GM08714 (cell line): ENCODE results near the gene VWA3B.
"Not testable (repeated sequence)": the region's sequence is repeated elsewhere in the genome, so short reads cannot be mapped to it uniquely, and the experiment has no call there.

ENCODE experiments used
- H3K4me3 ChIP-seq: fragments of 200-500 bp; sonication (Bioruptor generic); 2 replicates; pipeline ENCODE4 v1.5.1; 2014; ENCODE audit warnings: mild to moderate bottlenecking, low read length, inconsistent platforms
- ZNF274 ChIP-seq: IDR thresholded peaks from 2 replicates; pipeline ENCODE4 v1.6.1; 2012; ENCODE audit warnings: mild to moderate bottlenecking, low read depth, low read length

VWA3B gene

DNA sequence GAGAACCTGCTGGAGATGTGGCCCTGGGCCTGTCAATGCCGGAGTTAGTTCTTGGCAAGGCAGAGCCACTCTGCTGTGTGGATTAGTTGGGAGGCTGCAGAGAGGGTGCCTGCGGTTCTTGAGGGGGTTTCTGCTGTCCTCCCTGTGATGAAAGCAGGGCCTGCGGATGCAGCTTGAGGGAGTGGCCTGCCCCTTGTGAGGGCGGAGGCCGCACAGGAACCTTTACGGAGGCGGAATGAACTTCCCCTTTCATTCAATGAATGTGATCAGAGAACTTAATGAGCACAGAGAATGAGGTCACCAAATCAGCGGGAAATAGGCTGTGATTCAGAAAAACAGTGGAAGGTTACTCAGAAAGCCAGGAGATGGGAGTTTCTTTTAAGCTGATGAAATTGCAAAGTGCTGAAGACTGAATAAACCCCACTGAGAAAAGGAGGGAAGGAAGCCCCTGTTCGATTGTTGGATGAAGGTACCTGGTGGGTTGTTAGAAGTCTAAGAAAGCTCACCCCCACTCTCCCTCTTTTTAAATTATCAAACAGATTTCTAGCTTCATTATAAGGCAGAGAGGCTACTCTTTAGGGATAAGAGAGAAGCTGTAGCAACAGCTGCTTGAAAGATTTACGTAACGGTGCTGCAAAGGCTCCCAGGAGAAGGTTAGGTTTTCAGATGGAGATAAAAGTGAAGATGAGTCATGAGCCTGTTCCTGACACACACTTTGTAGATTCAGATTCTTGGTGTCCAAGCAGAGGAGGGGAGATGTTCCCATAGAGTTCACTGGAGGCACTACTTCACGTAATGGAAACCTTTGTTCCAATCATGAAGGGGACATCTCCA, 47.4 kb downstream of the VWA3B start:
- TF ChIP-seq ZNF274 = no peak

DNA sequence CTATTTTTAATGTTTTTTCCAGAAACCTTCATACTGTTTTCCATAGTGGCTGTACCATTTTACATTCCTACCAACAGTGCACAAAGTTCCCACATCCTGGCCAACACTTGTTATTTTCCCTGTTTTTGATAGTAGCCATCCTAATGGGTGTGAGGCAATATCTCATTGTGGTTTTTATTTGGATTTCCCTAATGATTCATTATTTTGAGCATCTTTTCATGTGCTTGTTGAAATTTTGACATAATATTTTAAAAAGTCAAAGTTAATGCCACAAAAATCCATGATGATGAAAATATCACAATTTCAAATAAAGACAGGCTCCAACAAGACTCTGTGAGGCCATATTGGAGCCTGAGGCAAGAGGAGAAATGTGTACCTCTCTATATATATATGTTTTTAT, 50.2 kb downstream of the VWA3B start:
- no peak for TF ChIP-seq ZNF274
- no peak overlapping the region for H3K4me3 ChIP-seq

More for the DNA sequence above, 47.4 kb downstream of the VWA3B start:
- H3K4me3 ChIP-seq = no peak overlapping the region

DNA sequence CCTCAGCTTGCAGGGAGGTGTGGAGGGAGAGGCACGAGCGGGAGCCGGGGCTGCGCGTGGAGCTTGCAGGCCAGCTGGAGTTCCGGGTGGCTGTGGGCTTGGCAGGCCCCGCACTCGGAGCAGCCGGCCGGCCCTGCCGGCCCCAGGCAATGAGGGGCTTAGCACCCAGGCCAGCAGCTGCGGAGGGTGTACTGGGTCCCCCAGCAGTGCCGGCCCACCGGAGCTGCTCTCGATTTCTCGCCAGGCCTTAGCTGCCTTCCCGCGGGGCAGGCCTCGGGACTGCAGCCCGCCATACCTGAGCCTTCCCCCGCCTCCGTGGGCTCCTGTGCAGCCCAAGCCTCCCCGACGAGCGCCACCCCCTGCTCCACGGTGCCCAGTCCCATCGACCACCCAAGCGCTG, 52.0 kb downstream of the VWA3B start:
- H3K4me3 ChIP-seq = not testable (repeated sequence)

DNA sequence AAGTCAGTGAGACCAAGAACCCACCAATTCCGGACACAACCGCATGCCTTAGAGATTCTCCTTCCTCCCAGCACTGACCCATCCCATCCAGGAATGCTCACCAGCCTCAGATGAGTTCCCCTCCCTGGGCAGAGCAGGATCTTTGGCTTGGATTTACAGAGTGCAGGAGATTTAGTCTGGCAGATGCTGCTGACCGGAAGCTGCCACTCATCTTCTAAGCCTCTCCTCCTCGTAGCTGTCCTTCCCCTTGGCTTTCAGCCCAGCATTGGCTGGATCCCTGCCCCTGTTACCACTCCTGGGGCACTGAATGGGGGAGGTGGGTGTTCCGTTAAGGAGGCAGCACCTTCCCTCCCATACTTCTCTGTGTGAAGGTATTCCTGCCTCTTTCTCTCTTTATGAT, 53.2 kb downstream of the VWA3B start:
- no peak for TF ChIP-seq ZNF274
- H3K4me3 ChIP-seq = no peak overlapping the region

DNA sequence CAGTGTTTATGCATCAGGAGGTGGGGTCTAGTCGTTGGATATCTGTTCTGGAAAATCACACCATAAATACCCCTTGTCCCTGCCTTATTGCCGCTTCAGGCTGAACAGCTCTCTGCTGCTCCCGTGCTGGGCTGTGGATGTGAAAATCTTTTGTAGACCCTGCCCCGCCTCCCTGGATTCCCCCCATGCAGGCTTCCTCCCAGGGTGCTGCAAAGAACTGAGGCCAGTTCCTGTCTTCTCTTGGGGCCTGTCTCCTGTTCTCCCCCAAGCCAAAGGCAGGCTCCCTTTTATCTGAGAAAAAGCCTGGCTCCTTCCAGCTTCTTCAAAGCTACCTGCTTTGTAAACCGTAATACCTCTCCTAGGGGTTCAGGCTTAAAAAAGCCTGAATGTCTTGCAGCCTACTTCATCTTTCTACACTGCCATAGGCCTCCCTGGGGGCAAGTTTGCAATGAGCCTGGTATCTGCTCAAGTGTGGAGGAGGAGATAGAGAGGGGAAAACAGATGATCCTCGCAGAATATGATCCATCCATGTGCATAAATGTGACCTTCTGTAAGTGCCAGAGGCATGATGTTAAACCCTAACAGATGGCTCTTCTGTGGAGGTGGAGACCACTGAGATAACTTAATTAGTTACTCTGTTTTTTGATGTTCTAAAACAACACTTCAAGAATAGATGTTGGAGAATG, 55.3 kb downstream of the VWA3B start:
- H3K4me3 ChIP-seq = no peak overlapping the region
- TF ChIP-seq ZNF274 = no peak

DNA sequence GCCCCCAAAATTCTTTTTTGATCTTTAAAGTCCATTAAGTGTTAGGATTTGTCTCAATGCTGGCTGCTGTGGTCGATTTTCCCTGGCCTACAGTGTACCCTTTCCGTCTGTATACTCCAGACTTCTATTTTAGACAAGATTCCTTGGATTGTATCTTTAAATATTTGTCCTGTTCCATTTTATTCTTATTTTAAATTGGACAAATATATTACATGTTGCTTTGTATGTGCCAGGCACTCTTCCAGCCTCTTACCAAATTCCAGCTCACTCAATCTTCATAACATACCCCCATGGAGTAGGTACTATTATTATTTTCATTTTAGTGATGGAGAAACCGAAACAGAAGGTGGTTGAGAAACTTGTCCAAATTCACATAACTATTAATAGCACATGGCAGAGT, 58.1 kb downstream of the VWA3B start:
- no peak for TF ChIP-seq ZNF274
- H3K4me3 ChIP-seq = no peak overlapping the region

DNA sequence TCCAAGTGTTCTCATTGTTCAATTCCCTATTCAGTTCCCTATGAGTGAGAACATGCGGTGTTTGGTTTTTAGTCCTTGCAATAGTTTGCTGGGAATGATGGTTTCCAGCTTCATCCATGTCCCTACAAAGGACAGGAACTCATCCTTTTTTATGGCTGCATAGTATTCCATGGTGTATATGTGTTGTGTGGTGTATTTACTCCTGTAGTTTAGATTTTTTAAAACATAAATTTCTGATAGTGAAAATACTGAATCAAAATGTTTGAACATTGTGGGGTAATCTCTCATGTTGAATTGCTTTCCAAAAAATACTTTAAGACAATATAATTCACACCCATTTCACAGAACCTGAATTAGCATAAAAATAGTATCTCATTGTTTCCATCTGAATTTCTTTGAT, 60.9 kb downstream of the VWA3B start:
- H3K4me3 ChIP-seq = not testable (repeated sequence)

DNA sequence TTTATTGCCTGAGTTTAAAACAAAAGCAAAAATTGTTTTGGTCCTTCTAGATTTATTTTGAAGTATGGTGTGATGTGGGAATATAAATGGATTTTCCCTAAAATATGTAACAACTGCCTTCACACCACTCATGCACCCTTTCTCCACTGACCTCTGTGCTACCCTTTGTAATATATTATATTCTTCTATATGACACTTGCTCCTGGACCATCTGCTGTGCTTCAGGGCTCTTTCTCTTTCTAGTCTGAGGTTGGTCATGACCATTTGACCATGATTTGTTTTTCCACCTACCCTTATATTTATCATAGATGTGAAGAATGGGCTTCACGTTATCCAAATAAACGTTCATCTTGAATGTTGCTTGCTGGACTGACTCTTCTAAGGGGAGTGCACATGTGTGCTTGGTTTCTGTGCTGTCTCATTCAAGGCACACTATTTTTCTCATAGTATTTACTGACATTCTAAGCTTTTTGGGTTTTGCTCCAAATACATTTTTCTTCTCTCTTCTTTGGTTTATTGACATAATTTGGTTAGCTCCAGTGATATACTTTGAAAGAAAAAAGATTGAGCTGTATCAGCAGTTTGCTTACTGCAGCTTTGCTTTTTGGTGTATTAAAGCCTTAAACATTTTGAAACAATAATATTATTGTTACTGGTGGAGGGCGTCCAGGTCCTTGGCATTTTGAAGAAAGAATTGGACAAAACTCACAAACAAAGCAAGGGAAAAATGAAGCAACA, 61.8 kb downstream of the VWA3B start:
- TF ChIP-seq ZNF274 = no peak
- H3K4me3 ChIP-seq = no peak overlapping the region

DNA sequence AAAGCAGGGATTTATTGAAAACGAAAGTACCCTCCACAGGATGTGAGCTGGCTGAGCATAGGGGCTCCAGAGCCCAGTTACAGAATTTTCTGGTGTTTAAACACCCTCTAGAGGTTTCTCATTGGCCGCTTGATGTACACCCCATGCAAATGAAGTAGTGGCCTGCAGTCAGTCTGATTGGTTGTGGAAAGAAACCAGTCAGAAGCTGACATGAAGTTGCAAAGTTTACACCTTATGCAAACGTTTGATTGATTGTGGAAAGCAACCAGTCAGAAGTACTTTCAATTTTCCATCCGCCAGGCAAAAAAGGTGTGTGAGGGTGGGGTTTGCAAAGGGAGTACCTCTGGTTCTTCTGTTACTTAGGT, 62.3 kb downstream of the VWA3B start:
- H3K4me3 ChIP-seq = no peak overlapping the region
- no peak for TF ChIP-seq ZNF274

DNA sequence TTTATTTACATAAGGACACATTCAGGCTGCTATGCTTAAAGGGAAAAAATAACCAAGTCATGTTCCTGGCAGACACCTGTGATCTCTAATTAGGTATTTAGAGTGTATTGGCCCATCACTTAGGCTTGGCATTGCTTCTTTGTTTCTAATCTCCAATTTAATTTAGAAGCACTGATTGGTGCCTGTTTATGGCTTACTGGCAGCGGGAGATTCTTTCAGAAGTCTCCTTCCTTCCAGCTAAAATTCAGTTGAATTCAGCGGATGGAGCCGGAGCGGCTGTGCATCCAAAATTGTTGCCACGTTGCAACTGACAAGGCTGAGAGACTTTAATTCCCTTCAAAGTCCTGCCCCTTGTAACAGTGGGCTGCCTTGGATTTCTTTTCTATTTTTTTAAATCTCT, 66.5 kb downstream of the VWA3B start:
- no peak overlapping the region for H3K4me3 ChIP-seq

DNA sequence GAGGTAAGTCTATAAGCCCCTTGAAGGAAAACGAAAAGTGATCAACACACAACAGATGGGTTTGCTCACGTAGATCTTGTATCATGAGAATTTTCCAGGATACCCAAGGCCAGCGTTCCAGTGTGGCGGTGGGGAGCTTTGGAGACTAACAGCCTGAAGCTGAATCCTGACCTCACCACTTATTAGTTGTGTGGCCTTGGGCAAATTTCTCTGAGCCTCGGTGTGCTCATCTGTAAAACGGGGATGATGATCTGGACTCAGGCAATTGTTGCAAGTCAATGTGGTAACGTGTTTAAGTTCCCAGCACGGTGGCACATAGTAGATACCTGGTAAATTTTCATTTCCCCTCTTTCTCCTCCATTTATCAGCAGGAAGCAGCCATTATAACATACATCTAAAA, 68.3 kb downstream of the VWA3B start:
- no peak for TF ChIP-seq ZNF274

More for the DNA sequence above, 66.5 kb downstream of the VWA3B start:
- no peak for TF ChIP-seq ZNF274

DNA sequence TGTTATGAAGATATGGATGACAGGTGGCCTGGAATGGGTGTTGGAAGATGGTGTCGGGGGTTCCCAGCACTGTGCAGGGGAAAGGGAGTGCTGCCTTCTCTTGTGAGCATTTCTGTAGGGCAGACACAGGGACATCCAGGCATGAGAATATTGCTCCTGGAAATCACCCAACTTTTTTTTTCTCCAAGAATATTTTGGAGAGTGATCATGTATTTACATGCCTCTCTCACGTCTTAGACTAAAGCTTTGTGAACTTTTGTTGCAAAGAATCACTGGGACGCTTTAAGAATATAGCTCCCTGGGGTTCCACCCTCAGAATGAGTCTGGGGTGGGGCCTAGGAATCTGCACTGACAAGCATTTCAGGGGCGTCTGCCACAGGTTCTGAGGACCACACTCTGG, 68.7 kb downstream of the VWA3B start:
- no peak overlapping the region for H3K4me3 ChIP-seq
- no peak for TF ChIP-seq ZNF274

More for the DNA sequence above, 68.3 kb downstream of the VWA3B start:
- no peak overlapping the region for H3K4me3 ChIP-seq

DNA sequence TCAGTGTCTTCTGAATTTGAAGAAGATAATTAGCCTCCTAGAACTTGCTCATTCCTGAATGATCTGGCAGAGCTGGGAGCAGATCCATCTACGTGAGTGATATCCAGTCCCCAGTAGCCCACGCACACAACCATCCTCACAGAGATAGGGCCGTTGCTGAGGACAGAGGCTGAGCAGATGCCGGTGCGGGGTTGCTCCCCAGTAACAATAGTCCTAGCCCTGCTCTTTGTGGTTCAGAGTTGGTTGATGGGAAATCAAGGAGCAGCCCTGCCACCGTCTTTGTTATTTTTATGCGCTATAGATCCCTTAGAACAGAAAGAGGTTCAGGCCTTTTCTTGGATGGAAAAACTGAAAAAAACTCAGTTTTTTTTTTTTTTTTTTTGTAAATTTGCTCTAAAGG, 69.3 kb downstream of the VWA3B start:
- no peak for TF ChIP-seq ZNF274
- no peak overlapping the region for H3K4me3 ChIP-seq

DNA sequence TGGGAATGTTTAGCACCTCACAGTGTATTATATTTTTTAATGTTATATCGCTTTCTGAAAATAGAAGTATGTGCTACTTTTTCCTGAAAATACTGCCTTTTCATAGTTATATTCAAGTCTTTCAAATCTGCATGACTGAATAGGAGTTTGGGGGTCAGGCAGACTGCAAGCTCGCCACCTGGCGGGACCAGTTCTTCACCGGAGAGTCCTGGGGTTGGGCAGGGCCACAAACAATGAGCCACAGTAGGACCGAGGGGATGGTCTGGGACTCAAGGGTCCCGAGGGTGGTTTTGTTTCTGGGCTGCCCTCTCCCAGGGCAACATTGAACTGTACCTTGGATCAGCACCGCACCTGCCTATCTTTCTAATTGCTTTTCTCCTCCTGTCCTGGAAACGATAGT, 70.6 kb downstream of the VWA3B start:
- H3K4me3 ChIP-seq = no peak overlapping the region
- no peak for TF ChIP-seq ZNF274

DNA sequence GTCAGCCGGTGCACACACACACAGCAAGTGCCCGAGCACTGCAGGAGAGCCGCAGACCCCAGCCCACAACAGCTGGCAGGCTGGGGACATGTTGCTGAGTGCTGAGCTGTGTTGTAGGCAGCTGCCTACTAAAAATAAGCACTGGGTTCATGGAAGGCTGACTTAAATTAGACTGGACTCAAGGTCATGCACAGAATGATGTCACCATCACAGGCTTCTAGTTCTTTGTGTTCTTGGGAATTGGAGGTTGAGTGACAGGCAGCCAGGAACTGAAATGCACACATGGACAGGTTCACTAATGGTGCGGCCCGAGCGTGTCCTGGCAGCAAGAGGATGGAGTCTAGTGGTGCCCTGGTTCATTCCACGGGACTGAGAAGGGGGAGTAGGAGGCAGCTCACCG, 71.3 kb downstream of the VWA3B start:
- no peak overlapping the region for H3K4me3 ChIP-seq
- no peak for TF ChIP-seq ZNF274
